Retinal pigment epithelial cell (primary cell): ENCODE results near the gene PRAC1.

Experiments used
- DNase-seq: peaks from one replicate; pipeline ENCODE4 v3.0.0-alpha.2; 2010; ENCODE audit warnings: low read depth
- H3K4me3 ChIP-seq: 2 replicates; pipeline ENCODE4 v1.5.1; 2011; ENCODE audit warnings: mild to moderate bottlenecking, low read length, control low read depth, moderate library complexity
- CTCF ChIP-seq: conservative IDR thresholded peaks from 2 replicates; pipeline ENCODE4 v1.5.1; 2011; ENCODE audit warnings: low read depth, low read length, control low read depth, inconsistent platforms

PRAC1 gene

GRCh38 chr17:48722201-48722907 lies at the start of gene PRAC1:
Gene PRAC1 (minus strand): TSS chr17:48722518. CDS start chr17:48722392, 126 bp downstream.
- no peak within 1 kb of the TSS for H3K4me3 ChIP-seq
- no peak for DNase-seq
- no peak for TF ChIP-seq CTCF

GRCh38 chr17:48770954-48771353 lies 48.6 kb upstream of the PRAC1 start:
- TF ChIP-seq CTCF, result no peak
- DNase-seq, result no peak

GRCh38 chr17:48769009-48769675 lies 46.8 kb upstream of the PRAC1 start:
- H3K4me3 ChIP-seq, result no peak overlapping the region
- TF ChIP-seq CTCF, result no peak
- DNase-seq, result no peak

More at GRCh38 chr17:48770954-48771353, 48.6 kb upstream of the PRAC1 start:
- H3K4me3 ChIP-seq, result no peak overlapping the region

- H3K4me3 ChIP-seq, result no peak overlapping the region
- TF ChIP-seq CTCF, result no peak
- DNase-seq, result no peak
Measured at GRCh38 chr17:48767263-48767774, 45.0 kb upstream of the PRAC1 start.

GRCh38 chr17:48761114-48761513 lies 38.8 kb upstream of the PRAC1 start:
- no peak for TF ChIP-seq CTCF
- no peak overlapping the region for H3K4me3 ChIP-seq
- DNase-seq, result no peak

GRCh38 chr17:48760411-48760810 lies 38.1 kb upstream of the PRAC1 start:
- TF ChIP-seq CTCF, result no peak
- H3K4me3 ChIP-seq, result no peak overlapping the region
- DNase-seq, result no peak
